HepG2 (cell line): Measurements from ENCODE around the gene TRIM8.

Source experiments
- GABPA ChIP-seq, 2 experiments: IDR thresholded peaks; 2 replicates each; pipeline ENCODE4 v1.6.1; 2011 to 2016; ENCODE audit warnings: low read depth in 2 of 2, low read length in 1 of 2, missing biosample characterization in 1 of 2, missing genetic modification characterization in 1 of 2
- NR2F1 ChIP-seq, 2 experiments: fragments of 450-650 bp in 1 of 2; formaldehyde crosslinking in 1 of 2; IDR thresholded peaks; 2 replicates each; pipeline versions ENCODE4 v1.5.0 to v1.6.1; 2016 to 2020; ENCODE audit warnings: mild to moderate bottlenecking in 1 of 2, missing compliant biosample characterization in 1 of 2, missing genetic modification reagents in 1 of 2, moderate library complexity in 1 of 2
- SMC3 ChIP-seq: IDR thresholded peaks from 2 replicates; pipeline ENCODE4 v1.6.1; 2011; ENCODE audit warnings: low read length, improper control_type of control experiment
- TBP ChIP-seq: sonication (generic); formaldehyde crosslinking; IDR thresholded peaks from 2 replicates; pipeline ENCODE4 v1.5.0; 2020; ENCODE audit warnings: missing genetic modification reagents
- TCF7 ChIP-seq: sonication (generic); IDR thresholded peaks from 2 replicates; pipeline ENCODE4 v1.6.1; 2016; ENCODE audit warnings: antibody characterized with exemption, low read depth
- ZBTB7A ChIP-seq: sonication (generic); formaldehyde crosslinking; IDR thresholded peaks from 2 replicates; pipeline ENCODE4 v1.8.0; 2022; ENCODE audit warnings: mild to moderate bottlenecking, missing genetic modification reagents
- TF ChIP-seq, protein P1 (sequence below): sonication (generic); formaldehyde crosslinking; IDR thresholded peaks from 2 replicates; pipeline ENCODE4 v1.5.0; 2020; ENCODE audit warnings: mild to moderate bottlenecking, missing genetic modification reagents, moderate library complexity
- TF ChIP-seq, protein P2 (sequence below): sonication (generic); formaldehyde crosslinking; IDR thresholded peaks from 2 replicates; pipeline ENCODE4 v1.4.0; 2020; ENCODE audit warnings: low read depth, mild to moderate bottlenecking, missing genetic modification reagents

DNA sequence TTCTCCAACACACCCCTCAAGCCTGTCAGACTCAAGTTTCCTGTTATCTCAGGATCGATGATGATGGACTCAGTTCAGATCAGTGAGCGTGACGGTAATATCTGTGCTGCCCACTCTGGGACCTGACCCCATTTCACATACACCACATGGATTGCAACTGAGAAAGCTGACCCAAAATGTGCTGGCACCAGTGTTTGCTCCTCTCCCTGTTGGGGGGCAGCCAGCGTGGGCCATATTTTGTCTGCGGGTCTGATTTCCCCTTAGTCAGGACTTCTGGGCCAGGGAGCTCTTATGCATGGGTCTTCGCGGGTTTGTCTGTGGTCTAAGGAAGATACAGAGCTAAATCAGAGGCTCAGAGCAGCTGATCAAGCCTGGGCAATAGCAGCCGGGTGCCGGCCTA lies 42.6 kb upstream of the TRIM8 start:
- TF ChIP-seq ZBTB7A (CRISPR knock-in tag) (no peak), SMC3 (no peak), TBP (CRISPR knock-in tag) (no peak), TCF7 (no peak), GABPA (IDR thresholded peaks at IDR 0.05; ENCODE audit: low read depth, low read length) (no peak), GABPA (CRISPR knock-in tag; IDR thresholded peaks at IDR 0.05; ENCODE audit: low read depth) (no peak), NR2F1 (CRISPR knock-in tag; IDR thresholded peaks at IDR 0.05) (no peak)
- TF ChIP-seq, protein P1, sequence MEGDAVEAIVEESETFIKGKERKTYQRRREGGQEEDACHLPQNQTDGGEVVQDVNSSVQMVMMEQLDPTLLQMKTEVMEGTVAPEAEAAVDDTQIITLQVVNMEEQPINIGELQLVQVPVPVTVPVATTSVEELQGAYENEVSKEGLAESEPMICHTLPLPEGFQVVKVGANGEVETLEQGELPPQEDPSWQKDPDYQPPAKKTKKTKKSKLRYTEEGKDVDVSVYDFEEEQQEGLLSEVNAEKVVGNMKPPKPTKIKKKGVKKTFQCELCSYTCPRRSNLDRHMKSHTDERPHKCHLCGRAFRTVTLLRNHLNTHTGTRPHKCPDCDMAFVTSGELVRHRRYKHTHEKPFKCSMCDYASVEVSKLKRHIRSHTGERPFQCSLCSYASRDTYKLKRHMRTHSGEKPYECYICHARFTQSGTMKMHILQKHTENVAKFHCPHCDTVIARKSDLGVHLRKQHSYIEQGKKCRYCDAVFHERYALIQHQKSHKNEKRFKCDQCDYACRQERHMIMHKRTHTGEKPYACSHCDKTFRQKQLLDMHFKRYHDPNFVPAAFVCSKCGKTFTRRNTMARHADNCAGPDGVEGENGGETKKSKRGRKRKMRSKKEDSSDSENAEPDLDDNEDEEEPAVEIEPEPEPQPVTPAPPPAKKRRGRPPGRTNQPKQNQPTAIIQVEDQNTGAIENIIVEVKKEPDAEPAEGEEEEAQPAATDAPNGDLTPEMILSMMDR (CRISPR knock-in tag) = no peak
- TF ChIP-seq, protein P2, sequence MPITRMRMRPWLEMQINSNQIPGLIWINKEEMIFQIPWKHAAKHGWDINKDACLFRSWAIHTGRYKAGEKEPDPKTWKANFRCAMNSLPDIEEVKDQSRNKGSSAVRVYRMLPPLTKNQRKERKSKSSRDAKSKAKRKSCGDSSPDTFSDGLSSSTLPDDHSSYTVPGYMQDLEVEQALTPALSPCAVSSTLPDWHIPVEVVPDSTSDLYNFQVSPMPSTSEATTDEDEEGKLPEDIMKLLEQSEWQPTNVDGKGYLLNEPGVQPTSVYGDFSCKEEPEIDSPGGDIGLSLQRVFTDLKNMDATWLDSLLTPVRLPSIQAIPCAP (CRISPR knock-in tag) = no peak
